WTC11 (cell line): Measurements from ENCODE around the gene PLPPR1. TPM values are rescaled to one million over a fixed set of nuclear protein-coding genes. Genes with fewer than 3 reads are reported as not detected.

ENCODE experiments used
- ATAC-seq: fragments of 200-7000 bp; cut with Tn5 transposase; 2 replicates; pipeline ENCODE4 v1.10.0; 2021; ENCODE audit warnings: mild to moderate bottlenecking, moderate library complexity
- CTCF ChIA-PET: fragments of 300-600 bp; sonication (Branson Sonifier 250); formaldehyde crosslinking; loops from one replicate; lab custom pipeline; 2021; ENCODE audit warnings: antibody characterized with exemption; lab: Charles Lee
- POLR2A ChIA-PET: fragments of 350-600 bp; sonication (Branson Sonifier 250); formaldehyde crosslinking; loops from one replicate; lab custom pipeline; 2021; ENCODE audit warnings: antibody characterized with exemption; lab: Charles Lee
- DNase-seq: peaks from one replicate; pipeline ENCODE4 v3.0.0; 2021; ENCODE audit warnings: low spot score
- H3K27ac Mint-ChIP-seq: 2 replicates; pipeline ENCODE4 v1.8.0; 2021; ENCODE audit warnings: mixed read lengths
- H3K27me3 Mint-ChIP-seq: 2 replicates; pipeline ENCODE4 v1.8.0; 2021; ENCODE audit warnings: low read depth, mild to moderate bottlenecking, moderate library complexity, mixed read lengths
- H3K36me3 Mint-ChIP-seq: 2 replicates; pipeline ENCODE4 v1.8.0; 2021; ENCODE audit warnings: mixed read lengths
- H3K4me1 Mint-ChIP-seq: 2 replicates; pipeline ENCODE4 v1.8.0; 2022; ENCODE audit warnings: mixed read lengths
- H3K4me3 Mint-ChIP-seq: 2 replicates; pipeline ENCODE4 v1.8.0; 2021; ENCODE audit warnings: mild to moderate bottlenecking, moderate library complexity, mixed read lengths
- H3K9me3 Mint-ChIP-seq: 2 replicates; pipeline ENCODE4 v1.8.0; 2021; ENCODE audit warnings: mixed read lengths
- ESRRA ChIP-seq: sonication (generic); formaldehyde crosslinking; IDR thresholded peaks from 2 replicates; pipeline ENCODE4 v1.8.1; 2022; ENCODE audit warnings: mild to moderate bottlenecking, missing genetic modification reagents, borderline replicate concordance
- ETV6 ChIP-seq: sonication (generic); formaldehyde crosslinking; IDR thresholded peaks from 2 replicates; pipeline ENCODE4 v1.8.1; 2022; ENCODE audit warnings: mild to moderate bottlenecking, missing genetic modification reagents
- GABPB1 ChIP-seq: sonication (generic); formaldehyde crosslinking; IDR thresholded peaks from 2 replicates; pipeline ENCODE4 v1.8.1; 2023; ENCODE audit warnings: mild to moderate bottlenecking, missing genetic modification reagents
- IRF2 ChIP-seq: sonication (generic); formaldehyde crosslinking; IDR thresholded peaks from 2 replicates; pipeline ENCODE4 v1.8.0; 2022; ENCODE audit warnings: low read depth, missing genetic modification reagents, borderline replicate concordance
- JAZF1 ChIP-seq: fragments of 250-450 bp; sonication (Bioruptor Pico); IDR thresholded peaks from 2 replicates; pipeline ENCODE4 v1.9.0; 2021; ENCODE audit warnings: moderate library complexity, mild to moderate bottlenecking, inconsistent platforms
- NR3C1 ChIP-seq: sonication (generic); formaldehyde crosslinking; conservative IDR thresholded peaks from 2 replicates; pipeline ENCODE4 v1.8.1; 2023; ENCODE audit warnings: low read depth, mild to moderate bottlenecking, missing genetic modification reagents
- SOX15 ChIP-seq: fragments of 250-450 bp; sonication (Bioruptor Pico); IDR thresholded peaks from 2 replicates; pipeline ENCODE4 v1.9.0; 2021; ENCODE audit warnings: mild to moderate bottlenecking
- TP53 ChIP-seq: sonication (generic); formaldehyde crosslinking; IDR thresholded peaks from 2 replicates; pipeline ENCODE4 v1.8.1; 2023; ENCODE audit warnings: mild to moderate bottlenecking, missing genetic modification reagents
- ZNF121 ChIP-seq: sonication (generic); formaldehyde crosslinking; IDR thresholded peaks from 2 replicates; pipeline ENCODE4 v1.8.0; 2023; ENCODE audit warnings: missing genetic modification reagents
- ZNF396 ChIP-seq: fragments of 250-450 bp; sonication (Bioruptor Pico); IDR thresholded peaks from 2 replicates; pipeline ENCODE4 v1.8.0; 2021; ENCODE audit warnings: mild to moderate bottlenecking, moderate library complexity, borderline replicate concordance
- ZNF416 ChIP-seq: fragments of 250-450 bp; sonication (Bioruptor Pico); IDR thresholded peaks from 2 replicates; pipeline ENCODE4 v1.9.0; 2021; ENCODE audit warnings: mild to moderate bottlenecking, inconsistent platforms
- total RNA-seq: library from RNA; stranded (reverse); gene quantifications from 3 replicates; pipeline ENCODE4 v1.2.3, GENCODE V29; 2021
- TF ChIP-seq, protein P1 (sequence below): sonication (generic); formaldehyde crosslinking; IDR thresholded peaks from 2 replicates; pipeline ENCODE4 v1.8.1; 2022; ENCODE audit warnings: low read depth, missing genetic modification reagents, borderline replicate concordance
- TF ChIP-seq, protein P2 (sequence below): fragments of 250-450 bp; sonication (Bioruptor Pico); IDR thresholded peaks from 2 replicates; pipeline ENCODE4 v1.9.0; 2021; ENCODE audit warnings: moderate library complexity, mild to moderate bottlenecking, inconsistent platforms, borderline replicate concordance
- TF ChIP-seq, protein P3 (sequence below): sonication (generic); formaldehyde crosslinking; IDR thresholded peaks from 2 replicates; pipeline ENCODE4 v1.8.0; 2022; ENCODE audit warnings: missing genetic modification reagents
- TF ChIP-seq, protein P4 (sequence below): sonication (generic); formaldehyde crosslinking; IDR thresholded peaks from 2 replicates; pipeline ENCODE4 v1.8.0; 2022; ENCODE audit warnings: mild to moderate bottlenecking, missing genetic modification reagents
- TF ChIP-seq, protein P5 (sequence below): fragments of 250-450 bp; sonication (Bioruptor Pico); IDR thresholded peaks from 2 replicates; pipeline ENCODE4 v1.9.0; 2021; ENCODE audit warnings: mild to moderate bottlenecking
- TF ChIP-seq, protein P6 (sequence below): sonication (generic); formaldehyde crosslinking; IDR thresholded peaks from 2 replicates; pipeline ENCODE4 v1.8.1; 2023; ENCODE audit warnings: mild to moderate bottlenecking, missing genetic modification reagents
- TF ChIP-seq, protein P7 (sequence below): sonication (generic); formaldehyde crosslinking; IDR thresholded peaks from 2 replicates; pipeline ENCODE4 v1.8.1; 2023; ENCODE audit warnings: mild to moderate bottlenecking, missing genetic modification reagents, moderate library complexity

Gene PLPPR1
- total RNA-seq, 1 experiment from 2014 or later: 1.5 TPM

DNA sequence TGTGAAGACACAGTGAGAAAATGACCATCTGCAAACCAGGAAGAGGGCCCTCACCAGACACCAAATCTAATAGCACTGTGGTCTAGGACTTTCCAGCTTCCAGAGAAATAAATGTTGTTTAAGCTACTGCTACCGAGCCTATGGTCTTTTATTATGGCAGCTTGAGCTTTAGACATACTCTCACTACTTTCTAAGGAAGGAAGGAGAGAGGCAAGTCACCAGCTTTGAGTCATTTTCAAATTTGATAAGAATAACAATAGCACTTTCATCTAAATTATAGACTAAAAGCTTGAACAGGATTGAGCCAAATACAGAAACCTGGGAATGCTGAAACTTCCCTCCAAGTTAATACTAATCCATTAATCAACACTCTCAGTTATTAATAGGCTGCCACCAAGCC lies 64.4 kb downstream of the PLPPR1 start (continued):
- TF ChIP-seq, protein P1, sequence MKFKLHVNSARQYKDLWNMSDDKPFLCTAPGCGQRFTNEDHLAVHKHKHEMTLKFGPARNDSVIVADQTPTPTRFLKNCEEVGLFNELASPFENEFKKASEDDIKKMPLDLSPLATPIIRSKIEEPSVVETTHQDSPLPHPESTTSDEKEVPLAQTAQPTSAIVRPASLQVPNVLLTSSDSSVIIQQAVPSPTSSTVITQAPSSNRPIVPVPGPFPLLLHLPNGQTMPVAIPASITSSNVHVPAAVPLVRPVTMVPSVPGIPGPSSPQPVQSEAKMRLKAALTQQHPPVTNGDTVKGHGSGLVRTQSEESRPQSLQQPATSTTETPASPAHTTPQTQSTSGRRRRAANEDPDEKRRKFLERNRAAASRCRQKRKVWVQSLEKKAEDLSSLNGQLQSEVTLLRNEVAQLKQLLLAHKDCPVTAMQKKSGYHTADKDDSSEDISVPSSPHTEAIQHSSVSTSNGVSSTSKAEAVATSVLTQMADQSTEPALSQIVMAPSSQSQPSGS (CRISPR knock-in tag): no peak
- TF ChIP-seq, protein P2, sequence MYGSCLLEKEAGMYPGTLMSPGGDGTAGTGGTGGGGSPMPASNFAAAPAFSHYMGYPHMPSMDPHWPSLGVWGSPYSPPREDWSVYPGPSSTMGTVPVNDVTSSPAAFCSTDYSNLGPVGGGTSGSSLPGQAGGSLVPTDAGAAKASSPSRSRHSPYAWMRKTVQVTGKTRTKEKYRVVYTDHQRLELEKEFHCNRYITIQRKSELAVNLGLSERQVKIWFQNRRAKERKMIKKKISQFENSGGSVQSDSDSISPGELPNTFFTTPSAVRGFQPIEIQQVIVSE: no peak
- TF ChIP-seq, all 79 proteins: peak for 0

DNA sequence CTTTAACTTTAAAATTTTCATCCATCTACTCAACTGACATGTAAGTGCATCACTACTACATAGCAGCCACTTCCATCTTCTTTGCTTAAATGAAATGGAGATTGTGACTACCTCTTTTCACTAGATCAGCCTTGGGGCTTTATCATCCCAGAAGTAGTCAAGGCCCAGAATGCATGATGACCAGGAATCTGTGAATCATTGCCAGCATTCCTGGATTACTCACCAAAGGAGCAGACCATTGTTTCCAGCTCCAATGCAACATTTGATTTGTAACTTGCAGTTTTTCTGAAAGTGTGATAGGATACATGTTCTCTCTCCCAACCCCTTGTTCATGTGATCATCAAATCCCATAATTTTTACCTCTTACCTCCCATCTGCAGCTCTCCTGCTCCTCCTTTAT lies 65.1 kb downstream of the PLPPR1 start:
- no peak overlapping the region for H3K4me3 Mint-ChIP-seq
- H3K36me3 Mint-ChIP-seq: peaks cover 2% of the 10 kb centered on the region; the same call in 1 of the 2 replicates
- ATAC-seq (no peak), DNase-seq (no peak)
- ChIA-PET POLR2A (interaction anchor here (1.2 kb wide), 1 partner anchor 21 kb away, joined by 3 read pairs; no protein-coding TSS in a partner anchor), CTCF (interaction anchor here (0.9 to 2.3 kb wide), 2 partner anchors 26 to 218 kb away, joined by 3 to 10 read pairs; no protein-coding TSS in a partner anchor)
- H3K9me3 Mint-ChIP-seq: peaks cover 17% of the 10 kb centered on the region
- peaks cover 31% of the 10 kb centered on the region for H3K4me1 Mint-ChIP-seq
- no peak overlapping the region for H3K27ac Mint-ChIP-seq
- H3K27me3 Mint-ChIP-seq: peaks cover 3% of the 10 kb centered on the region; the same call in 1 of the 2 replicates
- TF ChIP-seq TP53 (CRISPR knock-in tag): no peak
- TF ChIP-seq, protein P3, sequence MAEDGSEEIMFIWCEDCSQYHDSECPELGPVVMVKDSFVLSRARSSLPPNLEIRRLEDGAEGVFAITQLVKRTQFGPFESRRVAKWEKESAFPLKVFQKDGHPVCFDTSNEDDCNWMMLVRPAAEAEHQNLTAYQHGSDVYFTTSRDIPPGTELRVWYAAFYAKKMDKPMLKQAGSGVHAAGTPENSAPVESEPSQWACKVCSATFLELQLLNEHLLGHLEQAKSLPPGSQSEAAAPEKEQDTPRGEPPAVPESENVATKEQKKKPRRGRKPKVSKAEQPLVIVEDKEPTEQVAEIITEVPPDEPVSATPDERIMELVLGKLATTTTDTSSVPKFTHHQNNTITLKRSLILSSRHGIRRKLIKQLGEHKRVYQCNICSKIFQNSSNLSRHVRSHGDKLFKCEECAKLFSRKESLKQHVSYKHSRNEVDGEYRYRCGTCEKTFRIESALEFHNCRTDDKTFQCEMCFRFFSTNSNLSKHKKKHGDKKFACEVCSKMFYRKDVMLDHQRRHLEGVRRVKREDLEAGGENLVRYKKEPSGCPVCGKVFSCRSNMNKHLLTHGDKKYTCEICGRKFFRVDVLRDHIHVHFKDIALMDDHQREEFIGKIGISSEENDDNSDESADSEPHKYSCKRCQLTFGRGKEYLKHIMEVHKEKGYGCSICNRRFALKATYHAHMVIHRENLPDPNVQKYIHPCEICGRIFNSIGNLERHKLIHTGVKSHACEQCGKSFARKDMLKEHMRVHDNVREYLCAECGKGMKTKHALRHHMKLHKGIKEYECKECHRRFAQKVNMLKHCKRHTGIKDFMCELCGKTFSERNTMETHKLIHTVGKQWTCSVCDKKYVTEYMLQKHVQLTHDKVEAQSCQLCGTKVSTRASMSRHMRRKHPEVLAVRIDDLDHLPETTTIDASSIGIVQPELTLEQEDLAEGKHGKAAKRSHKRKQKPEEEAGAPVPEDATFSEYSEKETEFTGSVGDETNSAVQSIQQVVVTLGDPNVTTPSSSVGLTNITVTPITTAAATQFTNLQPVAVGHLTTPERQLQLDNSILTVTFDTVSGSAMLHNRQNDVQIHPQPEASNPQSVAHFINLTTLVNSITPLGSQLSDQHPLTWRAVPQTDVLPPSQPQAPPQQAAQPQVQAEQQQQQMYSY (CRISPR knock-in tag): no peak
- TF ChIP-seq NR3C1: no peak
- no peak for TF ChIP-seq ETV6 (CRISPR knock-in tag)

DNA sequence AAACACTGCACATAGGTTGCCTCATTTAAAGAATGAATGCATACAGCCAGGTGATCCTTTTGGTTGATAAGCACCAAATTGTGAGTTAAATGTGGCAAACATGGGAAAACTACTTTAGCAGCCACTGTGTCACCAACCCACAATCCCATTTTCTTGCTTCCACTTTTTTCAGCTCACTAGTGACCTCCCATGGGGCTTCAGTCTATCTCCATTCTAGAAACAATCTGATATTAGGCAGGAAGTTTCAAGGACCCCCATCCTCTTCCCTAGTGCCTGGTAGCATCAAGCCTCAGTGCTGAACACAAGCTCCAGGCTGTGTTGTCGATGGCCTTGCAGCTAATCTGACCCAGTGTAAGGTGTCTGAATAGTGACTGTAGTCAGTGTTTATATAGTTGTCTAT lies 66.2 kb downstream of the PLPPR1 start:
- H3K9me3 Mint-ChIP-seq: peaks cover 22% of the 10 kb centered on the region
- TF ChIP-seq SOX15 (CRISPR knock-in tag) (no peak), ZNF121 (CRISPR knock-in tag) (no peak), GABPB1 (CRISPR knock-in tag) (no peak), ESRRA (CRISPR knock-in tag) (no peak), JAZF1 (CRISPR knock-in tag) (no peak), IRF2 (no peak), ZNF396 (CRISPR knock-in tag) (no peak), ZNF416 (CRISPR knock-in tag) (no peak)
- TF ChIP-seq, protein P4, sequence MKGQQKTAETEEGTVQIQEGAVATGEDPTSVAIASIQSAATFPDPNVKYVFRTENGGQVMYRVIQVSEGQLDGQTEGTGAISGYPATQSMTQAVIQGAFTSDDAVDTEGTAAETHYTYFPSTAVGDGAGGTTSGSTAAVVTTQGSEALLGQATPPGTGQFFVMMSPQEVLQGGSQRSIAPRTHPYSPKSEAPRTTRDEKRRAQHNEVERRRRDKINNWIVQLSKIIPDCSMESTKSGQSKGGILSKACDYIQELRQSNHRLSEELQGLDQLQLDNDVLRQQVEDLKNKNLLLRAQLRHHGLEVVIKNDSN (CRISPR knock-in tag): no peak
- TF ChIP-seq, protein P5, sequence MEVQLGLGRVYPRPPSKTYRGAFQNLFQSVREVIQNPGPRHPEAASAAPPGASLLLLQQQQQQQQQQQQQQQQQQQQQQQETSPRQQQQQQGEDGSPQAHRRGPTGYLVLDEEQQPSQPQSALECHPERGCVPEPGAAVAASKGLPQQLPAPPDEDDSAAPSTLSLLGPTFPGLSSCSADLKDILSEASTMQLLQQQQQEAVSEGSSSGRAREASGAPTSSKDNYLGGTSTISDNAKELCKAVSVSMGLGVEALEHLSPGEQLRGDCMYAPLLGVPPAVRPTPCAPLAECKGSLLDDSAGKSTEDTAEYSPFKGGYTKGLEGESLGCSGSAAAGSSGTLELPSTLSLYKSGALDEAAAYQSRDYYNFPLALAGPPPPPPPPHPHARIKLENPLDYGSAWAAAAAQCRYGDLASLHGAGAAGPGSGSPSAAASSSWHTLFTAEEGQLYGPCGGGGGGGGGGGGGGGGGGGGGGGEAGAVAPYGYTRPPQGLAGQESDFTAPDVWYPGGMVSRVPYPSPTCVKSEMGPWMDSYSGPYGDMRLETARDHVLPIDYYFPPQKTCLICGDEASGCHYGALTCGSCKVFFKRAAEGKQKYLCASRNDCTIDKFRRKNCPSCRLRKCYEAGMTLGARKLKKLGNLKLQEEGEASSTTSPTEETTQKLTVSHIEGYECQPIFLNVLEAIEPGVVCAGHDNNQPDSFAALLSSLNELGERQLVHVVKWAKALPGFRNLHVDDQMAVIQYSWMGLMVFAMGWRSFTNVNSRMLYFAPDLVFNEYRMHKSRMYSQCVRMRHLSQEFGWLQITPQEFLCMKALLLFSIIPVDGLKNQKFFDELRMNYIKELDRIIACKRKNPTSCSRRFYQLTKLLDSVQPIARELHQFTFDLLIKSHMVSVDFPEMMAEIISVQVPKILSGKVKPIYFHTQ: no peak
- TF ChIP-seq, protein P6, sequence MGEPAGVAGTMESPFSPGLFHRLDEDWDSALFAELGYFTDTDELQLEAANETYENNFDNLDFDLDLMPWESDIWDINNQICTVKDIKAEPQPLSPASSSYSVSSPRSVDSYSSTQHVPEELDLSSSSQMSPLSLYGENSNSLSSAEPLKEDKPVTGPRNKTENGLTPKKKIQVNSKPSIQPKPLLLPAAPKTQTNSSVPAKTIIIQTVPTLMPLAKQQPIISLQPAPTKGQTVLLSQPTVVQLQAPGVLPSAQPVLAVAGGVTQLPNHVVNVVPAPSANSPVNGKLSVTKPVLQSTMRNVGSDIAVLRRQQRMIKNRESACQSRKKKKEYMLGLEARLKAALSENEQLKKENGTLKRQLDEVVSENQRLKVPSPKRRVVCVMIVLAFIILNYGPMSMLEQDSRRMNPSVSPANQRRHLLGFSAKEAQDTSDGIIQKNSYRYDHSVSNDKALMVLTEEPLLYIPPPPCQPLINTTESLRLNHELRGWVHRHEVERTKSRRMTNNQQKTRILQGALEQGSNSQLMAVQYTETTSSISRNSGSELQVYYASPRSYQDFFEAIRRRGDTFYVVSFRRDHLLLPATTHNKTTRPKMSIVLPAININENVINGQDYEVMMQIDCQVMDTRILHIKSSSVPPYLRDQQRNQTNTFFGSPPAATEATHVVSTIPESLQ (CRISPR knock-in tag): no peak
- TF ChIP-seq, protein P7, sequence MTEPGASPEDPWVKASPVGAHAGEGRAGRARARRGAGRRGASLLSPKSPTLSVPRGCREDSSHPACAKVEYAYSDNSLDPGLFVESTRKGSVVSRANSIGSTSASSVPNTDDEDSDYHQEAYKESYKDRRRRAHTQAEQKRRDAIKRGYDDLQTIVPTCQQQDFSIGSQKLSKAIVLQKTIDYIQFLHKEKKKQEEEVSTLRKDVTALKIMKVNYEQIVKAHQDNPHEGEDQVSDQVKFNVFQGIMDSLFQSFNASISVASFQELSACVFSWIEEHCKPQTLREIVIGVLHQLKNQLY (CRISPR knock-in tag): no peak

More for the DNA sequence above, 66.2 kb downstream of the PLPPR1 start:
- ChIA-PET POLR2A (interaction anchor here (1.2 kb wide), 1 partner anchor 22 kb away, joined by 3 read pairs; no protein-coding TSS in a partner anchor), CTCF (interaction anchor here (2.3 kb wide), 1 partner anchor 24 kb away, joined by 10 read pairs; no protein-coding TSS in a partner anchor)
- Mint-ChIP-seq H3K4me1 (peaks cover 40% of the 10 kb centered on the region), H3K27me3 (peaks cover 3% of the 10 kb centered on the region; the same call in 1 of the 2 replicates), H3K36me3 (peaks cover 2% of the 10 kb centered on the region; the same call in 1 of the 2 replicates), H3K27ac (no peak overlapping the region), H3K4me3 (no peak overlapping the region)
- no peak for ATAC-seq
- DNase-seq: no peak
